Osteoblast (primary cell): ENCODE measurements around the gene TWF2. TPM values are rescaled to one million over a fixed set of nuclear protein-coding genes. Genes with fewer than 3 reads are reported as not detected.

ENCODE experiments used
- DNase-seq: peaks from one replicate; pipeline ENCODE4 v3.0.0; 2011; ENCODE audit warnings: low spot score, mixed read lengths; ENCODE audit not compliant: insufficient read length; ENCODE audit errors: missing footprints
- H2AFZ ChIP-seq: 2 replicates; pipeline ENCODE4 v1.6.0; 2011; ENCODE audit warnings: mild to moderate bottlenecking, low read length
- H3K27ac ChIP-seq: 2 replicates; pipeline ENCODE4 v1.5.1; 2011; ENCODE audit warnings: mild to moderate bottlenecking, low read depth, low read length, moderate library complexity
- H3K27me3 ChIP-seq: 2 replicates; pipeline ENCODE4 v1.6.0; 2012; ENCODE audit warnings: mild to moderate bottlenecking, control low read depth, inconsistent platforms, low read length, moderate library complexity; ENCODE audit not compliant: insufficient read depth
- H3K36me3 ChIP-seq: 2 replicates; pipeline ENCODE4 v1.5.1; 2011; ENCODE audit warnings: mild to moderate bottlenecking, low read length, control low read depth, moderate library complexity; ENCODE audit not compliant: insufficient read depth
- H3K4me1 ChIP-seq: 2 replicates; pipeline ENCODE4 v1.5.1; 2011; ENCODE audit warnings: mild to moderate bottlenecking, low read length, control low read depth, moderate library complexity; ENCODE audit not compliant: insufficient read depth
- H3K4me2 ChIP-seq: 2 replicates; pipeline ENCODE4 v1.6.0; 2011; ENCODE audit warnings: mild to moderate bottlenecking, low read length; ENCODE audit not compliant: insufficient read depth
- H3K4me3 ChIP-seq: fragments of 200-600 bp; sonication (generic); 3 replicates; pipeline ENCODE4 v1.5.1; 2012; ENCODE audit warnings: mild to moderate bottlenecking, low read length, inconsistent platforms; ENCODE audit not compliant: insufficient read depth
- H3K79me2 ChIP-seq: 2 replicates; pipeline ENCODE4 v1.6.0; 2012; ENCODE audit warnings: mild to moderate bottlenecking, low read length, control low read depth, inconsistent platforms; ENCODE audit not compliant: insufficient read depth
- H3K9me3 ChIP-seq: 2 replicates; pipeline ENCODE4 v1.5.1; 2011; ENCODE audit warnings: low read depth, low read length, control low read depth
- H4K20me1 ChIP-seq: 2 replicates; pipeline ENCODE4 v1.6.0; 2012; ENCODE audit warnings: mild to moderate bottlenecking, low read length, control low read depth; ENCODE audit not compliant: insufficient read depth
- total RNA-seq: library from RNA; depleted of rRNA; stranded (reverse); fragments of >200 nt; gene quantifications from 2 replicates; pipeline ENCODE4 v1.2.3, GENCODE V29; 2012
- TF ChIP-seq, protein P1 (sequence below): IDR thresholded peaks from 2 replicates; pipeline ENCODE4 v1.5.1; 2011; ENCODE audit warnings: mild to moderate bottlenecking, low read depth, low read length, moderate library complexity; ENCODE audit errors: extremely low read depth

TWF2 gene
- total RNA-seq, 1 donor = 138 TPM

- H3K27me3 ChIP-seq = no peaks in the 10 kb centered on the region
- H3K36me3 ChIP-seq = no peaks in the 10 kb centered on the region
- DNase-seq = peak; percentile 68
- H4K20me1 ChIP-seq = no peaks in the 10 kb centered on the region
- no peaks in the 10 kb centered on the region for H3K9me3 ChIP-seq
- H3K4me1 ChIP-seq = no peaks in the 10 kb centered on the region
- H3K79me2 ChIP-seq = no peaks in the 10 kb centered on the region
- H3K4me2 ChIP-seq = no peak overlapping the region
- no peak overlapping the region for H3K27ac ChIP-seq
- H3K4me3 ChIP-seq = no peak overlapping the region
- TF ChIP-seq, protein P1, sequence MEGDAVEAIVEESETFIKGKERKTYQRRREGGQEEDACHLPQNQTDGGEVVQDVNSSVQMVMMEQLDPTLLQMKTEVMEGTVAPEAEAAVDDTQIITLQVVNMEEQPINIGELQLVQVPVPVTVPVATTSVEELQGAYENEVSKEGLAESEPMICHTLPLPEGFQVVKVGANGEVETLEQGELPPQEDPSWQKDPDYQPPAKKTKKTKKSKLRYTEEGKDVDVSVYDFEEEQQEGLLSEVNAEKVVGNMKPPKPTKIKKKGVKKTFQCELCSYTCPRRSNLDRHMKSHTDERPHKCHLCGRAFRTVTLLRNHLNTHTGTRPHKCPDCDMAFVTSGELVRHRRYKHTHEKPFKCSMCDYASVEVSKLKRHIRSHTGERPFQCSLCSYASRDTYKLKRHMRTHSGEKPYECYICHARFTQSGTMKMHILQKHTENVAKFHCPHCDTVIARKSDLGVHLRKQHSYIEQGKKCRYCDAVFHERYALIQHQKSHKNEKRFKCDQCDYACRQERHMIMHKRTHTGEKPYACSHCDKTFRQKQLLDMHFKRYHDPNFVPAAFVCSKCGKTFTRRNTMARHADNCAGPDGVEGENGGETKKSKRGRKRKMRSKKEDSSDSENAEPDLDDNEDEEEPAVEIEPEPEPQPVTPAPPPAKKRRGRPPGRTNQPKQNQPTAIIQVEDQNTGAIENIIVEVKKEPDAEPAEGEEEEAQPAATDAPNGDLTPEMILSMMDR = no peak
- no peak overlapping the region for H2AFZ ChIP-seq
These were observed 16.4 kb downstream of the TWF2 start for GRCh38 chr3:52222319-52223221.

GRCh38 chr3:52221563-52222318, 17.2 kb downstream of the TWF2 start:
- Histone ChIP-seq H4K20me1 (no peaks in the 10 kb centered on the region), H3K4me3 (no peak overlapping the region), H3K27me3 (no peaks in the 10 kb centered on the region), H3K9me3 (no peaks in the 10 kb centered on the region), H3K4me2 (no peak overlapping the region), H2AFZ (no peak overlapping the region), H3K36me3 (no peaks in the 10 kb centered on the region), H3K4me1 (peaks cover 6% of the 10 kb centered on the region), H3K79me2 (no peaks in the 10 kb centered on the region), H3K27ac (no peak overlapping the region)
- TF ChIP-seq, protein P1 = no peak
- DNase-seq = peak; percentile 69

- H3K36me3 ChIP-seq = no peaks in the 10 kb centered on the region
- no peak overlapping the region for H3K4me3 ChIP-seq
- H3K4me2 ChIP-seq = no peak overlapping the region
- TF ChIP-seq, protein P1 = no peak
- H4K20me1 ChIP-seq = no peaks in the 10 kb centered on the region
- DNase-seq = no peak
- no peak overlapping the region for H3K27ac ChIP-seq
- H3K79me2 ChIP-seq = no peaks in the 10 kb centered on the region
- H3K9me3 ChIP-seq = no peaks in the 10 kb centered on the region
- H2AFZ ChIP-seq = no peak overlapping the region
- no peaks in the 10 kb centered on the region for H3K27me3 ChIP-seq
- H3K4me1 ChIP-seq = peaks cover 9% of the 10 kb centered on the region
These were observed 17.8 kb downstream of the TWF2 start for GRCh38 chr3:52221141-52221562.
